Fibroblast of villous mesenchyme (primary cell): Measurements from ENCODE around the gene TEX261. TPM values are rescaled to one million over a fixed set of nuclear protein-coding genes. Genes with fewer than 3 reads are reported as not detected.

Experiments used
- DNase-seq: peaks from one replicate; pipeline ENCODE4 v3.0.0-alpha.2; 2010; ENCODE audit warnings: low read depth
- H3K4me3 ChIP-seq: 2 replicates; pipeline ENCODE4 v1.5.1; 2011; ENCODE audit warnings: low read depth, mild to moderate bottlenecking, low read length
- CTCF ChIP-seq: IDR thresholded peaks from 2 replicates; pipeline ENCODE4 v1.5.1; 2012; ENCODE audit warnings: low read depth, mild to moderate bottlenecking, low read length; ENCODE audit not compliant: insufficient read depth
- total RNA-seq: library from RNA; depleted of rRNA; stranded (reverse); fragments of >200 nt; gene quantifications from 2 replicates; pipeline ENCODE4 v1.2.3, GENCODE V29; 2012

The TEX261 gene
- total RNA-seq, 1 donor: 35.4 TPM

- DNase-seq: no peak
- no peak for TF ChIP-seq CTCF
- H3K4me3 ChIP-seq: no peak overlapping the region
Observed at GRCh38 chr2:70944111-70944690, 50.5 kb downstream of the TEX261 start.

DNA sequence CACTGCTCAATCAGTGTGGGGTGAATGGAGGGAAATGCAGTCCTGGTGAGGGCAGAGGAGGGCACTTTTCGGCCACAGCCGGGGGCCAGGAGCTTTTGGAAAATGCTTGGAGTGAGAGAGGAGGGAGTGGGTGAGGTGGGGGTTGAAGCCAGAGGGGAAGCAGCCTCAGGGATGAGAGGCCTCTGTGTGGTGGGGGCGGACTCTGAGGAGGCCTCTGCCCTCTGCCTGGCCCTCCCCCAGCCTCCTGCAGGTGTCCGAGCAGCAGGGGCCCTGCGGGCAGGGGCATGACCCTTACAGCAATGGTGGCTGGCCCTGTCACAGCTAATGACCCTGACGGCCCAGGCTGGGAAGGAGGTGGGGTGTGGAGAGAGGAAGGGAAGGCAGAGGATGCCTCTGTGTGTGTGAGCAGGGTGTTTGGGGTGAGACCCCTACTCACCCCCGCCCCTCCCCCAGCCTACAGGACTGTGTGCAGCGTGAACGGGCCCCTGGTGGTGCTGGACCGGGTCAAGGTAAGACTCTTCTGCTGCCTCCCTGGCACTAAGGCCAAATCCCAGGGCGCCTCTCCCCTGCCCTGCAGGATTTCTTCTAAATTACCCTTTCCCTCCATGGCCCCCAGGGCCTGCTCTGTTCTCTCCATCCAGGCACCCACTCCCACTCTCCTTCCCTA is 51.3 kb downstream of the TEX261 start:
- DNase-seq: no peak
- no peak overlapping the region for H3K4me3 ChIP-seq
- TF ChIP-seq CTCF: no peak

- no peak overlapping the region for H3K4me3 ChIP-seq
- DNase-seq: peak; percentile 36
- no peak for TF ChIP-seq CTCF
Observed at GRCh38 chr2:70942396-70943204, 52.1 kb downstream of the TEX261 start.

DNA sequence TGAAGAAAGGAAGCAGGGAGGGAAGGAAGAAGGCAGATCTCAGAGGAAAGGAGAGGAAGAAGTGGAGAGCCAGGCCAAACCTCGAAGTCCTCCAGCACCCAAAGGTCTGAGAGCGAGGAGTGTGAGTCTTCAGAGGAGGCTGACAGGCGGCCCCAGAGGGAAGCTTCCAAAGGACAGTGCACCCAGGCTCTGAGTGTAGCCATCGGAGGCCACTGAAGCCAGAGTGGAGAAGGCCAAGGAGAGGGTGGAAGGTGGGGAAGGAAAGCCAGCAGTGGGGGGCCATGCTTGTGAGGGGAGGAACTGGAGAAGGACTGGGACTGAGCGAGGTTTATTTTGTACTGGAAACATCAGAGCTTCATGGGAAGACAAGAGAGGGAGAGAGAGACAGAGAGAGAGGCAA is 53.0 kb downstream of the TEX261 start:
- no peak for DNase-seq
- H3K4me3 ChIP-seq: no peak overlapping the region
- TF ChIP-seq CTCF: no peak

DNA sequence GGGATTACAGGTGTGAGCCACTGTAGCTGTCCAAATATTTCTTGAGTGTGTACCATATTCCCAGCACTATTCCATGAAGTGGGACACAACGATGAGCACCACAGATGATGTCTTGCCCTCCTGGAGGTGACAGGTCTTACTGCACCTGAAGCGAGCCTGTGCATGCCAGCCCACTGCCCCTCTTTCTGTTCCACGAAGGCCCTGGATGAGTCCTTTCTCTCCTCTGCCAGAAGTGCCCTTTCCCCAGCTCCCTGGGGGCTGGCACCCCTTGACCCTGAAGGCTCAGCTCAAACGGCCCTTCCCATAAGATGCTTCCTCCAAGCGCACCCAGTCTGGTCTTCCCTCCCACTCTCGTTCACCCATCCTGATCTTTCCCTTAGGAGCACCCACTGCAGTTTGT is 53.5 kb downstream of the TEX261 start:
- no peak for DNase-seq
- no peak for TF ChIP-seq CTCF
- no peak overlapping the region for H3K4me3 ChIP-seq

DNA sequence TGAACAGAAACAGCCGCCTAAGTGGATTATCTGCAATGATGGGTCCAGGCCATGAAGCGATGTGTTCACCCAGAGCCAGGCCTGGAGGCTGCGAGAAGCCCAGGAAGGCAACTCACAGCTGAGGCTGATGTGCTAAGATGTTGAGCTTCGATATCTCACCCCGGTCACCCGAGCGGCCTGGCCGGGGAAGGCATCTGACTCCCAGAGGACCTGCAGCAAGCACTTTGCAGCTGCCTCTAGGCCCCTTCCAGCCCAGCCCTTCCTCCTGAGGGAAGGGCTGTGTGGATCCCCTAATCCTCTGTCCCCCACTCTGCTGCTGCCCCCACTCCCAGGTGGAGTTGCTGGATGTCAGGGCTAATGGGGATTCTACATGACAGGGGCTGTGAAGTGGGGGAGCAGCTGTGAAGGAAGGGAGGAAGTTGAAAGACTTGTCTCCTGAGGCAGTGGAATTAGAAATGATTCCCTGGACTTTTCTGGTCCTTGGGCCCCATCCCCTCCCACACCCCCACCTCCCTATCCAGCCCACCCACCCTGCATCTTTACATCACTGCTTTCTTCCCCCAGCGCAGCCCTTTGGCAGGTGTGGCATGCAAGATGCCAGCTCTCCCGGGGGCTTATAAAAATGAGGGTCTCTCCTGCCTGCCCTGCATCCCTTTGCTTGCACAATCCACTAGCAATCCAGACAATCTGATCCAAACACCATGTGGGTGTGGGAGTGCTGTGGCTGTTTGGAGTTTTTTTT is 54.7 kb downstream of the TEX261 start:
- H3K4me3 ChIP-seq: no peak overlapping the region
- TF ChIP-seq CTCF: no peak
- DNase-seq: no peak
